PC-3 (cell line): ENCODE results near the gene KLHL6. TPM values are rescaled to one million over a fixed set of nuclear protein-coding genes. Genes with fewer than 3 reads are reported as not detected.
"Not testable (repeated sequence)": the region's sequence is repeated elsewhere in the genome, so short reads cannot be mapped to it uniquely, and the experiment has no call there.

ENCODE experiments used
- ATAC-seq: fragments of 200-7000 bp; cut with Tn5 transposase; 2 replicates; pipeline ENCODE4 v1.9.1; 2020; ENCODE audit warnings: mild to moderate bottlenecking, moderate library complexity
- BruUV-seq: library from RNA; stranded (reverse); fragments of 400-500 nt; replicated peaks from 2 replicates; lab custom pipeline; 2021; lab: Mats Ljungman, UMichigan
- CTCF ChIA-PET: fragments of 300-600 bp; sonication (Branson Sonifier 250); formaldehyde crosslinking; loops from one replicate; lab custom pipeline; 2022; ENCODE audit warnings: antibody characterized with exemption; lab: Charles Lee
- POLR2A ChIA-PET: fragments of 300-600 bp; sonication (Branson Sonifier 250); formaldehyde crosslinking; loops from one replicate; lab custom pipeline; 2022; ENCODE audit warnings: antibody characterized with exemption; ENCODE audit not compliant: unreplicated experiment; lab: Charles Lee
- DNase-seq: peaks from one replicate; pipeline ENCODE4 v3.0.0-alpha.2; 2015
- H2AFZ ChIP-seq: fragments of 300-600 bp; sonication (generic); 2 replicates; pipeline ENCODE4 v1.6.0; 2016; ENCODE audit warnings: antibody characterized with exemption, low read length
- H3F3A ChIP-seq: fragments of 300-600 bp; sonication (generic); one replicate; pipeline ENCODE4 v1.6.0; 2017; ENCODE audit warnings: antibody characterized with exemption, low read length, control low read depth, mild to moderate bottlenecking; ENCODE audit not compliant: unreplicated experiment
- H3K27ac ChIP-seq: fragments of 300-600 bp; sonication (generic); 2 replicates; pipeline ENCODE4 v1.5.1; 2016; ENCODE audit warnings: mild to moderate bottlenecking, low read length
- H3K27me3 ChIP-seq: fragments of 300-600 bp; sonication (generic); 2 replicates; pipeline ENCODE4 v1.6.1; 2016; ENCODE audit warnings: low read length, mixed read lengths
- H3K36me3 ChIP-seq: fragments of 300-600 bp; sonication (generic); 2 replicates; pipeline ENCODE4 v1.6.1; 2016; ENCODE audit warnings: low read depth, mixed run types, low read length, mixed read lengths
- H3K4me1 ChIP-seq: fragments of 300-600 bp; sonication (generic); 2 replicates; pipeline ENCODE4 v1.5.1; 2016; ENCODE audit warnings: low read length; ENCODE audit not compliant: insufficient read depth
- H3K4me2 ChIP-seq: fragments of 300-600 bp; sonication (generic); 2 replicates; pipeline ENCODE4 v1.6.0; 2016; ENCODE audit warnings: low read length
- H3K4me3 ChIP-seq: fragments of 300-600 bp; sonication (generic); 2 replicates; pipeline ENCODE4 v1.5.1; 2016; ENCODE audit warnings: mild to moderate bottlenecking, low read length, mixed read lengths
- H3K79me2 ChIP-seq: fragments of 300-600 bp; sonication (generic); 2 replicates; pipeline ENCODE4 v1.6.1; 2017; ENCODE audit warnings: low read length, mixed read lengths
- H3K9ac ChIP-seq: fragments of 300-600 bp; sonication (generic); 2 replicates; pipeline ENCODE4 v1.6.0; 2016; ENCODE audit warnings: mild to moderate bottlenecking, low read length
- H3K9me2 ChIP-seq: fragments of 300-600 bp; sonication (generic); replicated peaks from 2 replicates; pipeline ENCODE4 v1.6.1; 2016; ENCODE audit warnings: mixed run types, low read length, mixed read lengths
- H3K9me3 ChIP-seq: fragments of 300-600 bp; sonication (generic); 2 replicates; pipeline ENCODE4 v1.6.1; 2016; ENCODE audit warnings: low read length, mixed read lengths
- H4K20me1 ChIP-seq: fragments of 300-600 bp; sonication (generic); 2 replicates; pipeline ENCODE4 v1.6.1; 2016; ENCODE audit warnings: low read length, mixed read lengths
- EZH2 ChIP-seq: fragments of 300-600 bp; sonication (generic); IDR thresholded peaks from one replicate; pipeline ENCODE4 v1.6.1; 2017; ENCODE audit warnings: antibody characterized with exemption, mild to moderate bottlenecking, low read length; ENCODE audit not compliant: unreplicated experiment
- EZH2phosphoT487 ChIP-seq: fragments of 300-600 bp; sonication (generic); IDR thresholded peaks from 2 replicates; pipeline ENCODE4 v1.6.1; 2018; ENCODE audit warnings: mild to moderate bottlenecking, antibody characterized with exemption, low read length, borderline replicate concordance
- intact Hi-C: fragments of 100-400 bp; cut with micrococcal nuclease; formaldehyde crosslinking; loops from 2 replicates; pipeline ENCODE4 v1.9.0; 2023
- total RNA-seq: library from RNA; depleted of rRNA; stranded (reverse); fragments of >200 nt; gene quantifications from 2 replicates; pipeline ENCODE4 v1.2.3, GENCODE V29; 2014
- TF ChIP-seq, protein P1 (sequence below): fragments of 300-600 bp; sonication (generic); conservative IDR thresholded peaks from 2 replicates; pipeline ENCODE4 v1.5.1; 2017; ENCODE audit warnings: antibody characterized with exemption, low read depth, mild to moderate bottlenecking, low read length

KLHL6 gene
- total RNA-seq, 1 experiment from 2014 or later: not detected

GRCh38 chr3:183468424-183468823, 87.1 kb downstream of the KLHL6 start:
- no peaks in the 10 kb centered on the region for H3K36me3 ChIP-seq
- H3K4me2 ChIP-seq: no peak overlapping the region
- no peak overlapping the region for H3K4me3 ChIP-seq
- no peak for ATAC-seq
- no peaks in the 10 kb centered on the region for H3K27me3 ChIP-seq
- intact Hi-C loops: loop anchor here (10.0 kb wide), 1 partner anchor 166 kb away; the partner anchor contains the start of gene KLHL24
- H3K9ac ChIP-seq: no peak overlapping the region
- peaks cover 3% of the 10 kb centered on the region; the same call in 1 of the 2 replicates for H3K4me1 ChIP-seq
- H3K9me3 ChIP-seq: no peaks in the 10 kb centered on the region
- no peaks in the 10 kb centered on the region for H4K20me1 ChIP-seq
- H3K9me2 ChIP-seq: no peaks in the 10 kb centered on the region
- TF ChIP-seq EZH2 (no peak), EZH2phosphoT487 (no peak)
- TF ChIP-seq, protein P1, sequence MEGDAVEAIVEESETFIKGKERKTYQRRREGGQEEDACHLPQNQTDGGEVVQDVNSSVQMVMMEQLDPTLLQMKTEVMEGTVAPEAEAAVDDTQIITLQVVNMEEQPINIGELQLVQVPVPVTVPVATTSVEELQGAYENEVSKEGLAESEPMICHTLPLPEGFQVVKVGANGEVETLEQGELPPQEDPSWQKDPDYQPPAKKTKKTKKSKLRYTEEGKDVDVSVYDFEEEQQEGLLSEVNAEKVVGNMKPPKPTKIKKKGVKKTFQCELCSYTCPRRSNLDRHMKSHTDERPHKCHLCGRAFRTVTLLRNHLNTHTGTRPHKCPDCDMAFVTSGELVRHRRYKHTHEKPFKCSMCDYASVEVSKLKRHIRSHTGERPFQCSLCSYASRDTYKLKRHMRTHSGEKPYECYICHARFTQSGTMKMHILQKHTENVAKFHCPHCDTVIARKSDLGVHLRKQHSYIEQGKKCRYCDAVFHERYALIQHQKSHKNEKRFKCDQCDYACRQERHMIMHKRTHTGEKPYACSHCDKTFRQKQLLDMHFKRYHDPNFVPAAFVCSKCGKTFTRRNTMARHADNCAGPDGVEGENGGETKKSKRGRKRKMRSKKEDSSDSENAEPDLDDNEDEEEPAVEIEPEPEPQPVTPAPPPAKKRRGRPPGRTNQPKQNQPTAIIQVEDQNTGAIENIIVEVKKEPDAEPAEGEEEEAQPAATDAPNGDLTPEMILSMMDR: no peak
- POLR2A ChIA-PET: no interaction called here
- CTCF ChIA-PET: no interaction called here
- H3K79me2 ChIP-seq: no peaks in the 10 kb centered on the region
- H3K27ac ChIP-seq: no peak overlapping the region
- DNase-seq: no peak
- no TSS peak for BruUV-seq
- H2AFZ ChIP-seq: no peak overlapping the region
- no peaks in the 10 kb centered on the region for H3F3A ChIP-seq

GRCh38 chr3:183466575-183466974, 88.9 kb downstream of the KLHL6 start:
- H3F3A ChIP-seq: no peaks in the 10 kb centered on the region
- no peaks in the 10 kb centered on the region for H3K36me3 ChIP-seq
- ATAC-seq: no peak
- H3K4me1 ChIP-seq: peaks cover 3% of the 10 kb centered on the region; the same call in 1 of the 2 replicates
- no peak for DNase-seq
- no peak overlapping the region for H3K9ac ChIP-seq
- H4K20me1 ChIP-seq: no peaks in the 10 kb centered on the region
- H3K4me3 ChIP-seq: no peak overlapping the region
- TF ChIP-seq EZH2: no peak
- TF ChIP-seq EZH2phosphoT487: no peak
- TF ChIP-seq, protein P1: no peak
- no peaks in the 10 kb centered on the region for H3K27me3 ChIP-seq
- no peak overlapping the region for H3K27ac ChIP-seq
- BruUV-seq: no TSS peak
- no peaks in the 10 kb centered on the region for H3K79me2 ChIP-seq
- H3K9me2 ChIP-seq: no peaks in the 10 kb centered on the region
- POLR2A ChIA-PET: interaction anchor here (0.6 kb wide), 1 partner anchor 38 kb away, joined by 3 read pairs; the partner anchor contains the start of gene MCF2L2
- no peak overlapping the region for H3K4me2 ChIP-seq
- H2AFZ ChIP-seq: no peak overlapping the region
- H3K9me3 ChIP-seq: no peaks in the 10 kb centered on the region
- CTCF ChIA-PET: no interaction called here
- intact Hi-C loops: loop anchor here (10.0 kb wide), 1 partner anchor 168 kb away; the partner anchor contains the start of gene KLHL24

DNA sequence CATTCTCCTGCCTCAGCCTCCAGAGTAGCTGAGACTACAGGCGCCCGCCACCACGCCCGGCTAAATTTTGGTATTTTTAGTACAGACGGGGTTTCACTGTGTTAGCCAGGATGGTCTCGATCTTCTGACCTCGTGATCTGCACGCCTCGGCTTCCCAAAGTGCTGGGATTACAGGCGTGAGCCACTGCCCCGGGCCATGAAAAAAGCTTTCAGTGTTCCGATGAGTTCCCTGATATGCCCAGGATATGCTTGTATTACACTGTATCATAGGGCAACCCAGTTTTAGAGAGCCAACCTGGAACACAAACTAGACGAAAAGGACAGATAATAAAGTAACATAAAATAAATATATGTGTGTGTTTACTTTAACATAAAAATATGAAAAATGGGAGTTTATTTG, 89.8 kb downstream of the KLHL6 start:
- DNase-seq, H3K9me2 ChIP-seq, H3K79me2 ChIP-seq, CTCF ChIA-PET, H4K20me1 ChIP-seq, ATAC-seq, H3K27ac ChIP-seq, H3K4me1 ChIP-seq, POLR2A ChIA-PET, H3K9me3 ChIP-seq, H3K36me3 ChIP-seq, H3K27me3 ChIP-seq, H3F3A ChIP-seq, H3K9ac ChIP-seq, BruUV-seq: not testable (repeated sequence)
- Histone ChIP-seq H2AFZ (peak overlapping the region; percentile 77), H3K4me3 (peak overlapping the region; percentile 18; the same call in 1 of the 2 replicates), H3K4me2 (peak overlapping the region; percentile 59)
- intact Hi-C loops: loop anchor here (10.0 kb wide), 1 partner anchor 169 kb away; the partner anchor contains the start of gene KLHL24
